CD14-positive monocyte (primary cell): Measurements from ENCODE around the gene TXN. TPM values are rescaled to one million over a fixed set of nuclear protein-coding genes. Genes with fewer than 3 reads are reported as not detected.

Source experiments
- DNase-seq, 3 donors: peaks; one replicate each; pipeline ENCODE4 v3.0.0-alpha.2; 2011 to 2022
- H2AFZ ChIP-seq: 2 replicates; pipeline ENCODE4 v1.6.0; 2012; ENCODE audit warnings: mild to moderate bottlenecking, low read depth, low read length, inconsistent platforms; ENCODE audit not compliant: insufficient read depth, poor library complexity, severe bottlenecking
- H3K27ac ChIP-seq, 2 donors: 1 replicate in 1 of 2; 2 replicates in 1 of 2; pipeline ENCODE4 v1.5.1; 2012 to 2013; ENCODE audit warnings: low read length in 2 of 2, control low read depth in 1 of 2, inconsistent platforms in 1 of 2, low read depth in 1 of 2, mild to moderate bottlenecking in 1 of 2
- H3K27me3 ChIP-seq, 2 donors: one replicate each; pipeline versions ENCODE4 v1.6.0 to v1.6.1; 2011 to 2013; ENCODE audit warnings: low read length in 2 of 2; ENCODE audit not compliant: control insufficient read depth in 2 of 2, insufficient read depth in 2 of 2
- H3K36me3 ChIP-seq, 2 donors: replicated peaks in 1 of 2; 1 replicate in 1 of 2; 2 replicates in 1 of 2; pipeline versions ENCODE4 v1.5.1 to v1.6.1; 2012 to 2013; ENCODE audit warnings: low read length in 2 of 2, control low read depth in 1 of 2, inconsistent platforms in 1 of 2, mild to moderate bottlenecking in 1 of 2; ENCODE audit not compliant: insufficient read depth in 2 of 2, control insufficient read depth in 1 of 2
- H3K4me1 ChIP-seq, 2 donors: 1 replicate in 1 of 2; 2 replicates in 1 of 2; pipeline versions ENCODE4 v1.5.1 to v1.6.1; 2012 to 2013; ENCODE audit warnings: low read length in 2 of 2, control low read depth in 1 of 2, inconsistent platforms in 1 of 2, mild to moderate bottlenecking in 1 of 2, moderate library complexity in 1 of 2; ENCODE audit not compliant: insufficient read depth in 2 of 2, control insufficient read depth in 1 of 2
- H3K4me2 ChIP-seq: replicated peaks from 2 replicates; pipeline ENCODE3; 2012; ENCODE audit warnings: low read length, moderate library complexity, mild to moderate bottlenecking; ENCODE audit not compliant: poor library complexity, severe bottlenecking; ENCODE audit errors: extremely low read depth
- H3K4me3 ChIP-seq, 3 experiments: fragments of 200-600 bp in 1 of 3; sonication (generic) in 1 of 3; replicated peaks in 1 of 3; 1 replicate in 2 of 3; 2 replicates in 1 of 3; pipeline ENCODE4 v1.5.1; 2011 to 2013; ENCODE audit warnings: low read length in 3 of 3, mild to moderate bottlenecking in 3 of 3, control low read depth in 2 of 3, low read depth in 2 of 3, inconsistent platforms in 1 of 3, moderate library complexity in 1 of 3
- H3K79me2 ChIP-seq: 2 replicates; pipeline ENCODE4 v1.6.0; 2012; ENCODE audit warnings: mild to moderate bottlenecking, control low read depth, inconsistent platforms, low read length, moderate library complexity; ENCODE audit not compliant: insufficient read depth
- H3K9ac ChIP-seq: 2 replicates; pipeline ENCODE4 v1.6.0; 2017; ENCODE audit warnings: low read length, mild to moderate bottlenecking; ENCODE audit not compliant: insufficient read depth, poor library complexity, severe bottlenecking
- H3K9me3 ChIP-seq, 2 donors: replicated peaks in 1 of 2; 1 replicate in 1 of 2; 2 replicates in 1 of 2; pipeline versions ENCODE4 v1.5.1 to v1.6.1; 2012 to 2013; ENCODE audit warnings: low read length in 2 of 2, control low read depth in 1 of 2; ENCODE audit not compliant: control insufficient read depth in 1 of 2, insufficient read depth in 1 of 2
- H4K20me1 ChIP-seq: 2 replicates; pipeline ENCODE4 v1.6.0; 2012; ENCODE audit warnings: mild to moderate bottlenecking, low read length, control low read depth, moderate library complexity; ENCODE audit not compliant: insufficient read depth
- H3K27ac Mint-ChIP-seq, 7 donors: one replicate each; pipeline ENCODE4 v1.8.0; 2020; ENCODE audit warnings: mild to moderate bottlenecking in 7 of 7, mixed read lengths in 7 of 7, moderate library complexity in 6 of 7, inconsistent platforms in 2 of 7
- H3K27me3 Mint-ChIP-seq, 3 donors: one replicate each; pipeline ENCODE4 v1.8.0; 2021 to 2022; ENCODE audit warnings: low read depth in 3 of 3, mild to moderate bottlenecking in 3 of 3, mixed read lengths in 3 of 3, moderate library complexity in 3 of 3, inconsistent platforms in 1 of 3
- H3K36me3 Mint-ChIP-seq, 2 donors: one replicate each; pipeline ENCODE4 v1.8.0; 2020; ENCODE audit warnings: mixed read lengths in 2 of 2, inconsistent platforms in 1 of 2, mild to moderate bottlenecking in 1 of 2
- H3K4me1 Mint-ChIP-seq: one replicate; pipeline ENCODE4 v1.8.0; 2020; ENCODE audit warnings: mild to moderate bottlenecking, mixed read lengths
- H3K4me3 Mint-ChIP-seq, 2 donors: one replicate each; pipeline ENCODE4 v1.8.0; 2020; ENCODE audit warnings: mild to moderate bottlenecking in 2 of 2, mixed read lengths in 2 of 2, moderate library complexity in 1 of 2
- H3K9me3 Mint-ChIP-seq, 7 donors: one replicate each; pipeline ENCODE4 v1.8.0; 2020 to 2022; ENCODE audit warnings: mixed read lengths in 7 of 7, mild to moderate bottlenecking in 6 of 7, moderate library complexity in 6 of 7, inconsistent platforms in 2 of 7
- WGBS: methylation state at CpG from one replicate; pipeline ENCODE4 v1.1.5; 2013; ENCODE audit warnings: missing lambda C conversion rate; ENCODE audit not compliant: insufficient coverage; 5-methylcytosine and 5-hydroxymethylcytosine counted together
- intact Hi-C, 2 donors: fragments of 100-400 bp; cut with micrococcal nuclease; formaldehyde crosslinking; loops; one replicate each; pipeline versions ENCODE4 v1.15.0 to v1.15.1; 2023
- polyA plus RNA-seq, 3 donors: library from polyadenylated mRNA; depleted of rRNA in 1 of 3; unstranded in 2 of 3; stranded (reverse) in 1 of 3; fragments of 300-500 nt in 2 of 3; fragments of >200 nt in 1 of 3; fragmentation: Illumina TruSeq in 2 of 3; gene quantifications; 1 replicate in 2 of 3; 2 replicates in 1 of 3; pipeline ENCODE4 v1.2.3, GENCODE V29; 2012 to 2021
- TF ChIP-seq, protein P1 (sequence below): fragments of 200-600 bp; IDR thresholded peaks from one replicate; pipeline ENCODE4 v1.8.0; 2022; ENCODE audit warnings: antibody characterized with exemption, mild to moderate bottlenecking

The TXN gene
- polyA plus RNA-seq, 3 donors, result 91.8 to 224 (median 209) TPM

DNA sequence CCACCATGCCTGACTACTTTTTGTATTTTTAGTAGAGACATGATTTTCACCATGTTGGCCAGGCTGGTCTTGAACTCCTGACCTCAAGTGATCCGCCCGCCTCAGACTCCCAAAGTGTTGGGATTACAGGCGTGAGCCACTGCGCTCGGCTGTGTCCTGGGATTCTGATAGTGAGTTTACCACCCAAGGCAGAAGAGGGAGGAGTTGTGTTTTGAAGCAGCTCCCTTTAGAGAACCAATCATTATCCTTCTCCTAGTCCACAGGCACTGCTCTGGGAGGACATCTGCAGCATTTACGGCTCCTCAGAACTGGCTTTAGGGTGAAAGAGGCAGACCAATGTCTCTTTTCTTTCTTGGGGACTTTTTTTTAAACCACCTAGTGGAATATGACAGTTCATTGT lies 54.1 kb downstream of the TXN start:
- intact Hi-C loops, result no loop called here
- peaks cover 1 to 3% (median 2%) of the 10 kb centered on the region in 3 donors for H3K27me3 Mint-ChIP-seq
- H3K9ac ChIP-seq, result no peak overlapping the region

DNA sequence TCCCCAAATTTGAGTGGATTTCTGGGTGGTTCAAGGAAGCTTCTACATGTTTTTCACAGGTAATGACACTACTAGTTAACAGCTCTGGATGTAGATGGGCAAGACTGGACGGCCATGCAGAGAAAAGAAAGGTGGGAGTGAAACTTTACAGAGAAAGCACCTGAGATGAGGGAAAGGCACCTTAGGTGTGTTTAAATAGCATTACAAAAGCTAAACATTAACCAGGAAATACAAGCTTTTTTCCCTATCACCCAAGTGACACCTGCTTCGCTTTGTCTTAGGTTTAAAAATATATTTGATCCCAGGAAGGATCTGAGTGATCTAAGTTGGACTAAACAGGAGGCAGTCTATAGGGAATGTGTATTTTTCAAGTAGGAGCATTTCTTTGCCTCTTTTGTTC lies 56.7 kb downstream of the TXN start:
- Histone ChIP-seq H3K27ac (no peak overlapping the region), H3K79me2 (no peaks in the 10 kb centered on the region), H3K9ac (no peak overlapping the region), H2AFZ (no peak overlapping the region), H4K20me1 (no peaks in the 10 kb centered on the region), H3K4me2 (no peak overlapping the region), H3K9me3 (no peaks in the 10 kb centered on the region), H3K36me3 (no peaks in the 10 kb centered on the region), H3K4me3 (no peak overlapping the region), H3K4me1 (no peaks in the 10 kb centered on the region), H3K27me3 (no peaks in the 10 kb centered on the region)
- H3K9me3 Mint-ChIP-seq, result peaks cover 0 to 4% (median 0%) of the 10 kb centered on the region in 7 donors
- peaks cover 0 to 2% (median 2%) of the 10 kb centered on the region in 3 donors for H3K27me3 Mint-ChIP-seq
- DNase-seq, result no peak
- no CpG with 5 or more reads among the region's 2 CpGs for WGBS
- intact Hi-C loops, result no loop called here
- no peaks in the 10 kb centered on the region for H3K36me3 Mint-ChIP-seq
- H3K4me3 Mint-ChIP-seq, result no peak overlapping the region
- H3K27ac Mint-ChIP-seq, result peak overlapping the region in 1 of 7 donors; percentile 47
- H3K4me1 Mint-ChIP-seq, result peaks cover 3% of the 10 kb centered on the region
- TF ChIP-seq, protein P1, sequence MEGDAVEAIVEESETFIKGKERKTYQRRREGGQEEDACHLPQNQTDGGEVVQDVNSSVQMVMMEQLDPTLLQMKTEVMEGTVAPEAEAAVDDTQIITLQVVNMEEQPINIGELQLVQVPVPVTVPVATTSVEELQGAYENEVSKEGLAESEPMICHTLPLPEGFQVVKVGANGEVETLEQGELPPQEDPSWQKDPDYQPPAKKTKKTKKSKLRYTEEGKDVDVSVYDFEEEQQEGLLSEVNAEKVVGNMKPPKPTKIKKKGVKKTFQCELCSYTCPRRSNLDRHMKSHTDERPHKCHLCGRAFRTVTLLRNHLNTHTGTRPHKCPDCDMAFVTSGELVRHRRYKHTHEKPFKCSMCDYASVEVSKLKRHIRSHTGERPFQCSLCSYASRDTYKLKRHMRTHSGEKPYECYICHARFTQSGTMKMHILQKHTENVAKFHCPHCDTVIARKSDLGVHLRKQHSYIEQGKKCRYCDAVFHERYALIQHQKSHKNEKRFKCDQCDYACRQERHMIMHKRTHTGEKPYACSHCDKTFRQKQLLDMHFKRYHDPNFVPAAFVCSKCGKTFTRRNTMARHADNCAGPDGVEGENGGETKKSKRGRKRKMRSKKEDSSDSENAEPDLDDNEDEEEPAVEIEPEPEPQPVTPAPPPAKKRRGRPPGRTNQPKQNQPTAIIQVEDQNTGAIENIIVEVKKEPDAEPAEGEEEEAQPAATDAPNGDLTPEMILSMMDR, result no peak

More for the DNA sequence above, 54.1 kb downstream of the TXN start:
- TF ChIP-seq, protein P1, result no peak
- Histone ChIP-seq H3K27me3 (no peaks in the 10 kb centered on the region), H3K9me3 (no peaks in the 10 kb centered on the region), H3K27ac (no peak overlapping the region), H3K4me1 (no peaks in the 10 kb centered on the region), H3K36me3 (no peaks in the 10 kb centered on the region), H4K20me1 (no peaks in the 10 kb centered on the region), H3K79me2 (no peaks in the 10 kb centered on the region), H3K4me3 (no peak overlapping the region), H3K4me2 (no peak overlapping the region), H2AFZ (no peak overlapping the region)
- Mint-ChIP-seq H3K4me1 (peaks cover 3% of the 10 kb centered on the region), H3K36me3 (no peaks in the 10 kb centered on the region), H3K4me3 (no peak overlapping the region), H3K27ac (no peak overlapping the region), H3K9me3 (peaks cover 0 to 4% (median 0%) of the 10 kb centered on the region in 7 donors)
- DNase-seq, result no peak
- 100% methylated on average over 2 of the region's 6 CpGs for WGBS
